ENCODE data around the gene ITGB2.
A peak's percentile ranks its signal among the peaks of the same experiment; 100 is the strongest.
"Not testable (repeated sequence)": the region's sequence is repeated elsewhere in the genome, so short reads cannot be mapped to it uniquely, and the experiment has no call there.

The ITGB2 gene

DNA sequence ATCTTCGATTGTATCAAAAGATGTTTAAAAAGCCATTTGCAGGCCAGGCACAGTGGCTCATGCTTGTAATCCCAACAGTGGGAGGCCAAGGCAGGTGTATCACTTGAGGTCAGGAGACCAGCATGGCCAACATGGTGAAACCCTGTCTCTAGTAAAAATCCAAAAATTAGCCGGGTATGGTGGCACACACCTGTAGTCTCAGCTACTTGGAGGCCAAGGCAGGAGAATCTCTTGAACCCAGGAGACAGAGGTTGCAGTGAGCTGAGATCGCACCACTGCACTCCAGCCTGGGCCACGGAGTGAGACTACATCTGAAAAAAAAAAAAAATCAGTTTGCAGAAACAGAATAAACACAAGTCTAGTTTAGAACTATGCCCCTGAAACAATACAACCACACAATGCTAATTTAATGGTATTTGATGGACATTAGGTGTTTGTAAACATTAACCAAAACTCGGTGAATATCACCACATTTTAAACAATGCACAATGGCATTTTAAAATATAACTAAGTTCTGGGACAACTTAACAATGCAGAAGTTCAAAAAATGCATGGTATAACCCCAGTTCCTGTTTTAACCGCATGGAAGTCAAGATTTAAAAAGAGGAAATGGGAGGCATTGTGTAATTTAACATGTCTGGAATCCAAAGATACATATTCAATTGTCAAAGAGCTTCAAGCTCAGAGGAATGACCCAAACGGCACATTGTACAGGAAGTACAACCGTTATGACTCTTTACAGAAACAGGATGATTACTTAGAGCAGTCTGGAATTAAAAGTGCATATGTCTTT lies 40.1 kb downstream of the ITGB2 start:
- no peak for DNase-seq

- not testable (repeated sequence) for DNase-seq
Observed at GRCh38 chr21:44879238-44879637, 41.5 kb downstream of the ITGB2 start.

DNA sequence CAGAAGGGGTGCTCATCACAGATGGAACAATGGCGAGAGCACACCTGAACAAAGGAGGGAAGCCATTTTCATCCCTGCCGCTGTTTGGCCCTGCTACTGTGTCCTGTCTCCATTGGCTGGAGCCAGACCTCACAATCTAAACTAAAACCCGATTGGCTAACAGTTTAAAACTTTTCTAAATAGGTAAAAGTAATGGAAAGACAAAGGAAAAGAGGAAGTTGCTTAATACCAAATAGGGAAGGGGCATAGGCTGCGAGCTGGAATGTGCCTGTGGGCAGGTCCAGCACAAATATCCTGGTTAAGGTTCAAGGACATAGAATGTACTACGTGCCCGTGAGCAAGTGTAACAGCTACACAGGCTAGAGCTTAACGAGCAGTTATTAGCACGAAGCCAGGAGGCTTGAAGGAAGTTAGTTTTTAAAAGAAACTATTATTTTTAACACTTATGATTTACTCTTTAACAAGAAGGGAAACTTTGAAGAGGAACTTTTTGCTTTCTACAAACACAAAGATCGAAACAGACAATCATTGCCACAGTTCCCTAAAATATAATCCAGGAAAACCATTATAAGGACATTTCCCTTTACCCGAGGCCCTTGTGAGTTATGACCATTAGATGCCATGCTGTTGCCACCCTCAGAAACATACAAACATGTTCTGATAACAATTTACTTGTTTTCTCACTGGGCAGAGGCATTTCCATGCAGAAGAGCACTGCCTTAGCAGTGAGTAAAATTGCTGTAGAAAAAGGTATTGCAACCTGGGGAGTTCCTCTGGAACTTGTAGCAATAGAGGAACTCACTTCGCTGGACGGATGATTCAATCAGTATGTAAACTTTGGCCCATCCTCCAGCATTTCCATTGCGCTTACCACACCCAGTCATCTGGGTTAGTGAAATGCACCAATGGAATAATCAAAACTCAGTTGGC lies 42.4 kb downstream of the ITGB2 start:
- no peak for DNase-seq

- DNase-seq: no peak
Observed at GRCh38 chr21:44876849-44877575, 43.7 kb downstream of the ITGB2 start.

GRCh38 chr21:44875316-44875700 lies 45.4 kb downstream of the ITGB2 start:
- no peak for DNase-seq

GRCh38 chr21:44874497-44875315 lies 46.0 kb downstream of the ITGB2 start:
- peak; percentile 45 for DNase-seq

- peak; percentile 39 for DNase-seq
Observed at GRCh38 chr21:44874240-44874496, 46.5 kb downstream of the ITGB2 start.

DNA sequence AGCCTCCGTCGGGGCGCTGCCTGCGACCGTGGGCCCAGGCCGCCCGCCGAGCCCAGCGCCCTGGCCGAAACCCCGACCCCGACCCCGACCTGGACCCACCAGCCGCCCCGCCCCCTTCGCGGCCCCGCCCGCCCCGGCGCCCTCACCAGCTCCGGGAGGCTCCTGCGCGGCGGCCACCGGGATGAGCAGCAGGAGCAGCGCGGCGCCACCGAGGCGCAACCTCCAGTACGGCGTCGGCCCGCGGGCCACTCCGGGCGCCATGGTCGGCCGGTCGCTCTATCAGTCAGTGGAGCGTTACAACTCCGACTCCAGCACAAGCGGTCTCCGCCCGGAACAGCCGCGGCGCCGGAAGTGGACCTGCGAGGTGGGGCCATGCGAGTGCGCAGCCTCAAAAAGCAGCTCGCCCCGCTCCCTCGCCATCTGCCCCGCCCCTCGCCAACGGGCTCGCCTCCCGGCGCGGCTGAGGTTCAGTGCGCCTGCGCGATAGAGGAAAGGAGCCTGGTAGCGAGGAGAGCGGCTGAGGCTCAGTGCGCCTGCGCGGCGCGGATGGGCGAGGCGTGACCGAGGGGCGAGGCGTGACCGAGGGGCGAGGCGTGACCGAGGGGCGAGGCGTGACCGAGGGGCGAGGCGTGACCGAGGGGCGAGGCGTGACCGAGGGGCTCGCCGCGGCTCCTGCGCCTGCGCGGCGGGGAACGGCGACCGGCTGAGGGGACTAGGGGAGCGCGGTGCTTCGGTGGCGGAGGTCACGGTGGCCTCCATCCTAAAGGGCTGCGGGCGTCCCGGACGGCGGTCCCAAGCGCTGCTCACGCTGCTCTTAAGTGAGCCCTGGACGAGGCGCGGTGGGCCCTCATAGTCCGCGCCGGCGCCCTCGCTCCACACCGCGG lies 47.1 kb downstream of the ITGB2 start, which contains the start of gene PTTG1IP:
TSS of gene PTTG1IP (minus strand) at position 335 of the 884 bp plus-strand sequence. CDS start at position 261, 74 bp downstream.
- peak; percentile 99 for DNase-seq

GRCh38 chr21:44872649-44873355 lies 47.9 kb downstream of the ITGB2 start:
- DNase-seq: peak; percentile 48

GRCh38 chr21:44872323-44872648 lies 48.4 kb downstream of the ITGB2 start:
- no peak for DNase-seq

GRCh38 chr21:44871576-44872269 lies 49.0 kb downstream of the ITGB2 start:
- no peak for DNase-seq

DNA sequence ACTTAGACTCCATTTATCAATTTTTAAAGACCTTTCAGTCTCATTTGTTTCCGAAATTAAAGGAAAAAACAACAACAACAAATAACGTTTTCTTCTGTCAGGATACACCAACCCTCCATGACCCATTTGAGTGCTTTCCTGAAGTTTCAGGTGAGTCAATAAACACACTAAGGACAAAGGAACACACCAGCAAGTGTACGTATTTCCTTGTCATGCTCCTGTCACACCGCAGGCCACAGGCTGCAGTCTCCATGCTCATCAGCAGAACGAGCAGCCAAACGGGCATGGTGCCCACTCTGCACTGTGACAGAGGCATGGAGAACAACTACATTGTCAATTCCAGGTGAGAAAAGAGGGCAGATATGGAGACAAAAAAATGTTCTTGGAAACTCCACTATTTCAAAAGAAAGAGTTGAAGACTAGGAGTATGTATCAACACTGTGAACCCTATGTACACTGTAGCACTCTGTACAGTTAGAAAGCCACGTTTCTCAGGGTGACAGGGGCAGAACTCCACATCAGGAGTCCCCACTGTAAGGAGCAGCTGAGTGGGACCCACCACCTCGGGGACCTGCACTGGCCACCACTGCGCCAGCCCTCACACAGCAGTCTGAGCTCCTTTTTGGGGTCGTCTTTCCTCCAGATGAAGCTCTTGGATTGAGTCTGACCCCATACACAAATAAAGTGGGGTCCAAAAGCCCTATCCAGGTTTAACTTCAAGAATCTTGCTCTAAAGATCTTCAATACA lies 49.8 kb downstream of the ITGB2 start:
- no peak for DNase-seq

DNA sequence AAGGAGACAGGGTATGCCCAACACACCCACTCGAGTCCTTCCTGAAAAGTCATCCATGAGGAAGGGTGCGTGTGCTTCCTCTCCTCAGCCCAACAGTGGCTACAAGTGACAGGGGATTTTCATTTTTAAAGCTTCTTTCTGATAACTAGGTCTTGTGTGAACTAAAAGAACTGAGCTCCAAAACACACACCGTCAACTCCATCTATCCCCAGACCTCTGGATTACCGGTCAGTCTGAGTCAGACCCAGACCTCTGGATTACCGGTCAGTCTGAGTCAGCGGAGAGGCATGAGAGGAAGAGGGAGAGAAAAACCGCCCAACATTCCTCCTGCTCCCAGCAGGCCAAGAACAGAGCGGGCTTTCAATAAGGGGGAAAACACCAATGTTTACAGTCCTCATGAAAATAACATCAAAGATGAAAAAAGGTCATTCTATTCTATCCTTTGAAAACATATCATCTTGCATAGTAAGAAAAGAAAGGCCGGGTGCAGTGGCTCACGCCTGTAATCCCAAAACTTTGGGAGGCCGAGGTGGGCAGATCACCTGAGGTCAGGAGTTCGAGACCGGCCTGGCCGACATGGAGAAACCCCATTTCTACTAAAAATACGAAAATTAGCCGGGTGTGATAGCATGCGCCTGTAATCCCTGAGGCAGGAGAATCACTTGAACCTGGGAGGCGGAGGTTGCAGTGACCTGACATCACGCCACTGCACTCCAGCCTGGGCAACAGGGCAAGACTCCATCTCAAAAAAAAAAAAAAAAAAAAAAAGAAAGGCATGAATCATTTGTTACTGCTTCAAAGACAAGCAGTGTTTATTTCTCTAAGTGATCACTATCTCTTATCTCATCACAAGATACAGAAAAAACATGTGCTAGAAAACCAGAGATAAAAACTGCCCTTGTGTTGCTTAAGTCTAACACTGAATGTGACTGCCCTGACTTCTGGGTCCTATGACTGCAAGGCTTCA lies 50.6 kb downstream of the ITGB2 start:
- no peak for DNase-seq

- DNase-seq: no peak
Observed at GRCh38 chr21:44868707-44869106, 52.0 kb downstream of the ITGB2 start.

DNA sequence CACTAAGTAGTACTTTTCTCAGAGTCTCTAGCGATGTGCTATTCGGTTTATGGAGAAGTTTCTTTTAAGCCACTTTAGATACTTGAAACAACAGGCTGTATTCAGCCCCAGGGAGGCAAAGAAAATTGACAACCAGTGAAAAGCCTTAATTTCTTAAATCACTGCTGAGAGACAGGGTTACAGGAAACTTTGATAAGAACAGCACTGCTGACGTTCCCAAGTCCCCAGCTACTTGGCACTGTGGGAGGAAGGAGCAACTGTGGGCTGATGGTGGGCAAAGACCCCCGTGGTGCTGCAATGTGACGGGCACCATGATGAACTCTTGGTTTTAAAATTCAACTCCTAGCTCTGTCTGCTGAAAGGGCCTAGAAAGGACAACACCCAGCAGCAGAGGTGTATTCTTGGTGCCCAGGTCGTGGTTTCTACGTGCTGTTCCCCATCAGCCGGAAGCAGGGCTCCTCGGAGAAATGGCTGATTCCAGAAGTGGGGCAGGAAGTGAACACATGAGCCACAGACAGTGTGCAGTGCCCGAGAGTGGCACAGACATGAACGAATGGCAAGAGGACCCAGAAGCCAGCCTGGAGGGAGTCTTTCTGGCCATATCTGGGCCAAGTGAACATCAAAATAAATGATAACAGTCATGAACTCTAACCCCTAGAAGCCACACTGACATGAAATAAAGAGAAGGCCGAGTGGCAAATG lies 52.5 kb downstream of the ITGB2 start:
- no peak for DNase-seq

GRCh38 chr21:44867464-44867863 lies 53.2 kb downstream of the ITGB2 start:
- no peak for DNase-seq

GRCh38 chr21:44866780-44867179 lies 53.9 kb downstream of the ITGB2 start:
- DNase-seq: peak; percentile 27

Measured in NCI-H1092 treated with DMSO at 0.1 percent for 48 hours (cell line).